ENCODE data around the gene PRRT1. TPM values are rescaled to one million over a fixed set of nuclear protein-coding genes. Genes with fewer than 3 reads are reported as not detected.

Gene PRRT1
- total RNA-seq, 1 experiment from 2014 or later = 1.9 TPM

- H3K79me1 ChIP-seq (ENCODE audit: insufficient read depth, low read depth, low read length, poor library complexity, severe bottlenecking) = no peaks in the 10 kb centered on the region
- no peak overlapping the region for H2AFZ ChIP-seq (ENCODE audit: low read length)
- H3K36me3 Mint-ChIP-seq (ENCODE audit: insufficient read depth in 1 of 3, low read depth in 3 of 3) = peaks cover 12 to 36% (median 34%) of the 10 kb centered on the region in 3 experiments; a peak in 6 of 7 replicates
- no peak for TF ChIP-seq CTCF (conservative IDR thresholded peaks at IDR 0.05)
- no peak overlapping the region for H2BK5ac ChIP-seq (ENCODE audit: insufficient read length, low read length)
- no peaks in the 10 kb centered on the region; a peak in 1 of 5 replicates for H3K9me3 Mint-ChIP-seq
- H3T11ph ChIP-seq (ENCODE audit: low read length) = no peak overlapping the region
- H3K14ac ChIP-seq (ENCODE audit: insufficient read depth, low read length) = no peak overlapping the region; the same call in 1 of the 2 replicates
- no peak overlapping the region for H3K4ac ChIP-seq (ENCODE audit: low read depth, low read length)
- no peak overlapping the region for H2BK120ac ChIP-seq (ENCODE audit: low read depth, low read length, poor library complexity, severe bottlenecking)
- no peak overlapping the region for H3K56ac ChIP-seq (ENCODE audit: insufficient read length, low read depth, low read length)
- DNase-seq = no peak
- H3K27me3 ChIP-seq (ENCODE audit: insufficient read depth, low read length) = no peaks in the 10 kb centered on the region
- H3K4me1 ChIP-seq (ENCODE audit: insufficient read depth, low read length) = peaks cover 7% of the 10 kb centered on the region
- no peaks in the 10 kb centered on the region for H3K9me3 ChIP-seq (ENCODE audit: control insufficient read depth, low read depth, low read length)
- H3K27me3 Mint-ChIP-seq (ENCODE audit: low read depth) = no peaks in the 10 kb centered on the region
- H3K79me2 ChIP-seq (ENCODE audit: insufficient read depth, low read length) = no peaks in the 10 kb centered on the region
- H2BK15ac ChIP-seq (ENCODE audit: low read depth, low read length) = no peak overlapping the region
- H4K8ac ChIP-seq (replicated peaks; ENCODE audit: insufficient read length, low read depth, low read length) = no peak overlapping the region
- peak overlapping the region; percentile 72 for H3K4me2 ChIP-seq (ENCODE audit: insufficient read depth, insufficient read length, low read length)
- H2BK12ac ChIP-seq (ENCODE audit: insufficient read length, low read depth, low read length) = no peak overlapping the region
- H3K4me3 Mint-ChIP-seq = peak overlapping the region; percentile 76 to 90
- no peak overlapping the region for H2AK5ac ChIP-seq (ENCODE audit: insufficient read length, low read length)
- no CpG with 5 or more reads among the region's 23 CpGs for WGBS (ENCODE audit: extremely low coverage, insufficient read length, low lambda C conversion rate)
- no peak overlapping the region for H4K5ac ChIP-seq (ENCODE audit: insufficient read length, low read depth, low read length)
- peak overlapping the region in 1 of 3 experiments; percentile 98; a peak in 3 of 7 replicates for H3K27ac Mint-ChIP-seq
- H3K27ac ChIP-seq (ENCODE audit: insufficient read length, low read depth, low read length) = no peak overlapping the region
- H4K91ac ChIP-seq (ENCODE audit: insufficient read length, low read depth, low read length) = no peak overlapping the region
- peaks cover 7% of the 10 kb centered on the region for H3K23me2 ChIP-seq (ENCODE audit: insufficient read length, low read depth, low read length, poor library complexity, severe bottlenecking)
- no peak overlapping the region for H3K18ac ChIP-seq (ENCODE audit: insufficient read length, low read depth, low read length)
- H4K20me1 ChIP-seq (ENCODE audit: control insufficient read depth, insufficient read depth, insufficient read length) = no peaks in the 10 kb centered on the region
- H3K9ac ChIP-seq (ENCODE audit: extremely low read depth, insufficient read length, low read length) = no peak overlapping the region
- no peak overlapping the region for H2BK20ac ChIP-seq (ENCODE audit: low read depth, low read length, poor library complexity, severe bottlenecking)
- peaks cover 50 to 61% of the 10 kb centered on the region in 2 experiments for H3K4me1 Mint-ChIP-seq
- H3K23ac ChIP-seq (ENCODE audit: insufficient read length, low read depth, low read length) = no peak overlapping the region
Measured at GRCh38 chr6:32189742-32190053, 38.0 kb upstream of the PRRT1 start.

All from H9 (cell line).